ENCODE data around the gene GATA3. TPM values are rescaled to one million over a fixed set of nuclear protein-coding genes. Genes with fewer than 3 reads are reported as not detected.
A peak's percentile ranks its signal among the peaks of the same experiment; 100 is the strongest.

GATA3 gene
- total and polyA plus RNA-seq, 7 experiments from 2014 or later = 24.0 to 60.1 (median 33.4) TPM

DNA sequence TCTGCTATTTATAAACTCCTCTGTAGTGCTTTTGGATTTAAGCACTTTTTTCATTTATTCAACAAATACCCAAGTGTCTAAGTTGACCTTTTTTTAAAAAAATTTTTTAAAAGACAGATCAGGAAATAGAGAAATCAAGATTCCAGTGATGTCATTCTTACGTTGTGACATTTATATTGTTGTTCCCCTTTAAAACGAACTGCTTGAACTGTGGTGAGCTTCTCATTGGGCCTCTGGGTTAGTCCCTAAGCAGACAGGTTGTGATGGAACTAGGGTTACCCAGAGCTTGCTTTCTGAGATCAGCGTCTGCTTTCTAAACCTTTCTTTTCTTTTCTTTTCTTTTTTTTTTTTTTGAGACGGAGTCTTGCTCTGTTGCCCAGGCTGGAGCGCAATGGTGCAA is 22.4 kb downstream of the GATA3 start:
- H3K36me3 ChIP-seq (ENCODE audit: control insufficient read depth in 2 of 3, insufficient read depth in 3 of 3, low read length in 3 of 3) = peaks cover 7 to 56% (median 19%) of the 10 kb centered on the region in 3 experiments
- H3K4me1 ChIP-seq (ENCODE audit: control insufficient read depth in 2 of 2, insufficient read depth in 2 of 2, low read length in 2 of 2) = no peaks in the 10 kb centered on the region
- H3K27me3 ChIP-seq (ENCODE audit: control insufficient read depth in 2 of 2, insufficient read depth in 2 of 2, low read length in 2 of 2) = no peaks in the 10 kb centered on the region
- no peak overlapping the region for H3K27ac ChIP-seq (ENCODE audit: low read depth, low read length)
- CTCF ChIA-PET = no interaction called here
- Mint-ChIP-seq H3K27me3 (no peaks in the 10 kb centered on the region), H3K36me3 (peaks cover 20 to 60% (median 39%) of the 10 kb centered on the region in 5 donors), H3K4me1 (peaks cover 15 to 29% (median 25%) of the 10 kb centered on the region in 7 donors), H3K9me3 (no peaks in the 10 kb centered on the region), H3K27ac (no peak overlapping the region), H3K4me3 (no peak overlapping the region)
- intact Hi-C loops (cut with micrococcal nuclease) = no loop called here
- POLR2A ChIA-PET = interaction anchor here (0.6 kb wide), 2 partner anchors 10 to 523 kb away, joined by 3 to 4 read pairs; no protein-coding TSS in a partner anchor
- ATAC-seq = no peak
- no peaks in the 10 kb centered on the region for H3K9me3 ChIP-seq (ENCODE audit: control insufficient read depth in 2 of 3, low read length in 3 of 3)
- peak in 1 of 9 donors; percentile 9 for DNase-seq
- H3K4me3 ChIP-seq (ENCODE audit: low read length) = no peak overlapping the region

- intact Hi-C loops (cut with micrococcal nuclease) = no loop called here
- ATAC-seq = no peak
- ChIA-PET CTCF (no interaction called here), POLR2A (interaction anchor here (1.1 kb wide), 1 partner anchor 19 kb away, joined by 3 read pairs; no protein-coding TSS in a partner anchor)
- H3K27ac ChIP-seq (ENCODE audit: low read depth, low read length) = no peak overlapping the region
- H3K4me1 Mint-ChIP-seq = peaks cover 7 to 21% (median 17%) of the 10 kb centered on the region in 7 donors
- H3K27me3 Mint-ChIP-seq = no peaks in the 10 kb centered on the region
- no peak for DNase-seq
- H3K4me3 Mint-ChIP-seq = no peak overlapping the region
- H3K9me3 Mint-ChIP-seq = no peaks in the 10 kb centered on the region
- peaks cover 6 to 47% (median 10%) of the 10 kb centered on the region in 3 experiments for H3K36me3 ChIP-seq (ENCODE audit: control insufficient read depth in 2 of 3, insufficient read depth in 3 of 3, low read length in 3 of 3)
- no peaks in the 10 kb centered on the region for H3K27me3 ChIP-seq (ENCODE audit: control insufficient read depth in 2 of 2, insufficient read depth in 2 of 2, low read length in 2 of 2)
- H3K36me3 Mint-ChIP-seq = peaks cover 13 to 59% (median 34%) of the 10 kb centered on the region in 5 donors
- no peak overlapping the region for H3K27ac Mint-ChIP-seq
- H3K4me1 ChIP-seq (ENCODE audit: control insufficient read depth in 2 of 2, insufficient read depth in 2 of 2, low read length in 2 of 2) = no peaks in the 10 kb centered on the region
- no peak overlapping the region for H3K4me3 ChIP-seq (ENCODE audit: low read length)
- no peaks in the 10 kb centered on the region for H3K9me3 ChIP-seq (ENCODE audit: control insufficient read depth in 2 of 3, low read length in 3 of 3)
Measured at GRCh38 chr10:8078027-8078426, 23.5 kb downstream of the GATA3 start.

GRCh38 chr10:8079126-8079525 is 24.6 kb downstream of the GATA3 start:
- no peaks in the 10 kb centered on the region for H3K4me1 ChIP-seq (ENCODE audit: control insufficient read depth in 2 of 2, insufficient read depth in 2 of 2, low read length in 2 of 2)
- no peak overlapping the region for H3K27ac ChIP-seq (ENCODE audit: low read depth, low read length)
- H3K36me3 ChIP-seq (ENCODE audit: control insufficient read depth in 2 of 3, insufficient read depth in 3 of 3, low read length in 3 of 3) = peaks cover under 1 to 36% (median 2%) of the 10 kb centered on the region in 3 experiments
- ChIA-PET CTCF (interaction anchor here (0.7 kb wide), 1 partner anchor 29 kb away, joined by 4 read pairs; no protein-coding TSS in a partner anchor), POLR2A (no interaction called here)
- H3K4me3 ChIP-seq (ENCODE audit: low read length) = no peak overlapping the region
- H3K9me3 Mint-ChIP-seq = no peaks in the 10 kb centered on the region
- H3K4me1 Mint-ChIP-seq = peaks cover 6 to 14% (median 8%) of the 10 kb centered on the region in 7 donors
- H3K27ac Mint-ChIP-seq = no peak overlapping the region
- H3K4me3 Mint-ChIP-seq = no peak overlapping the region
- H3K27me3 ChIP-seq (ENCODE audit: control insufficient read depth in 2 of 2, insufficient read depth in 2 of 2, low read length in 2 of 2) = no peaks in the 10 kb centered on the region
- intact Hi-C loops (cut with micrococcal nuclease) = no loop called here
- no peaks in the 10 kb centered on the region for H3K27me3 Mint-ChIP-seq
- peaks cover 10 to 55% (median 28%) of the 10 kb centered on the region in 5 donors for H3K36me3 Mint-ChIP-seq
- ATAC-seq (no peak), DNase-seq (no peak)
- H3K9me3 ChIP-seq (ENCODE audit: control insufficient read depth in 2 of 3, low read length in 3 of 3) = no peaks in the 10 kb centered on the region

DNA sequence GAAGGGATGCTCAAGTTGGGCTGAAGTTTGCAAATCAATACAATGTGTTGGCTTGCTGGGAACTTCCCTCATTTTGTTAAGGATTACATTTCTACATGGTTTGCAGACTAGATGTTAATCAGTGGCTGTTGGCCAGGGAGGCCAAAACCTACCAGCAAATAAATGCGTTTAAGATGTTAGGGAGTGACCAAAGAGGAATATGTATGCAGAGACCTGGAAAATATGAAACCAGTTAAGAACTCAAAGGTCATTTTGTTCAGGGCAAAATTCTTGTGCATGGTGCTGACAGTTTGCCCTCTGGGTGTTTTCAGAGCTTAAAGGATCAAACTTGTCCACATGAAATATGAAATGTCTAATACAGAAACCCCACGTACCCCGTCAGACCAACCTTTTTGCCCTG is 30.3 kb downstream of the GATA3 start:
- Histone ChIP-seq H3K9me3 (ENCODE audit: control insufficient read depth in 2 of 3, low read length in 3 of 3) (no peaks in the 10 kb centered on the region), H3K27me3 (ENCODE audit: control insufficient read depth in 2 of 2, insufficient read depth in 2 of 2, low read length in 2 of 2) (no peaks in the 10 kb centered on the region), H3K4me1 (ENCODE audit: control insufficient read depth in 2 of 2, insufficient read depth in 2 of 2, low read length in 2 of 2) (peaks cover 11 to 19% of the 10 kb centered on the region in 2 donors), H3K4me3 (ENCODE audit: low read length) (no peak overlapping the region), H3K36me3 (ENCODE audit: control insufficient read depth in 2 of 3, insufficient read depth in 3 of 3, low read length in 3 of 3) (peaks cover 0 to 13% (median 0%) of the 10 kb centered on the region in 3 experiments), H3K27ac (ENCODE audit: low read depth, low read length) (no peak overlapping the region)
- ATAC-seq (no peak), DNase-seq (no peak)
- intact Hi-C loops (cut with micrococcal nuclease) = loop anchor here in 1 of 2 donors (5.0 kb wide), 1 partner anchor 48 kb away; no protein-coding TSS in a partner anchor
- CTCF ChIA-PET = no interaction called here
- Mint-ChIP-seq H3K9me3 (peaks cover 0 to 4% (median 0%) of the 10 kb centered on the region in 11 donors), H3K27me3 (no peaks in the 10 kb centered on the region), H3K4me1 (peaks cover 0 to 27% (median 22%) of the 10 kb centered on the region in 7 donors), H3K4me3 (no peak overlapping the region), H3K36me3 (peaks cover 6 to 42% (median 34%) of the 10 kb centered on the region in 5 donors), H3K27ac (no peak overlapping the region)
- POLR2A ChIA-PET = no interaction called here

DNA sequence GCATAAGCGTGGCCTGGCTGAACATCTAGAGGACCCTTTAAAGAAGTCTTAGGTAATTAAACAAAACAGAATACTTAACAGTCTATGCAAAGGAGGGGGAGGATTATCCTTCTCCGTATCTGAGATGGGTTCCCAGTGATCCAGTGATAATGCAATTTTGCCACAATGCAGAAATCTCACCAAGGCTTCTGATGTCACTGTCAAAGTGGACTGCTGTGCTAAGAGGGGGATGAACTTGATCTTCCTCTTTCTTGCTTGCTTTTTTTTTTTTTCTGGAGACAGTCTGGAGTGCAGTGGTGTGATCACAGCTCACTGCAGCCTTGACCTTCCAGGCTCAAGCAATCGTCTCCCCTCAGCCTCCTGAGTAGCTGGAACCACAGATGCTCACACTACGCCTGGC is 30.8 kb downstream of the GATA3 start:
- peaks cover 11 to 19% of the 10 kb centered on the region in 2 donors for H3K4me1 ChIP-seq (ENCODE audit: control insufficient read depth in 2 of 2, insufficient read depth in 2 of 2, low read length in 2 of 2)
- peaks cover 0 to 4% (median 0%) of the 10 kb centered on the region in 11 donors for H3K9me3 Mint-ChIP-seq
- intact Hi-C loops (cut with micrococcal nuclease) = loop anchor here in 1 of 2 donors (5.0 kb wide), 1 partner anchor 47 kb away; no protein-coding TSS in a partner anchor
- no peak overlapping the region for H3K27ac Mint-ChIP-seq
- no peaks in the 10 kb centered on the region for H3K27me3 Mint-ChIP-seq
- ChIA-PET CTCF (no interaction called here), POLR2A (no interaction called here)
- H3K9me3 ChIP-seq (ENCODE audit: control insufficient read depth in 2 of 3, low read length in 3 of 3) = no peaks in the 10 kb centered on the region
- H3K36me3 Mint-ChIP-seq = peaks cover 6 to 43% (median 34%) of the 10 kb centered on the region in 5 donors
- H3K27ac ChIP-seq (ENCODE audit: low read depth, low read length) = no peak overlapping the region
- ATAC-seq (no peak), DNase-seq (no peak)
- H3K36me3 ChIP-seq (ENCODE audit: control insufficient read depth in 2 of 3, insufficient read depth in 3 of 3, low read length in 3 of 3) = peaks cover 0 to 13% (median 0%) of the 10 kb centered on the region in 3 experiments
- peaks cover 0 to 29% (median 22%) of the 10 kb centered on the region in 7 donors for H3K4me1 Mint-ChIP-seq
- H3K27me3 ChIP-seq (ENCODE audit: control insufficient read depth in 2 of 2, insufficient read depth in 2 of 2, low read length in 2 of 2) = no peaks in the 10 kb centered on the region
- H3K4me3 Mint-ChIP-seq = no peak overlapping the region
- H3K4me3 ChIP-seq (ENCODE audit: low read length) = no peak overlapping the region

DNA sequence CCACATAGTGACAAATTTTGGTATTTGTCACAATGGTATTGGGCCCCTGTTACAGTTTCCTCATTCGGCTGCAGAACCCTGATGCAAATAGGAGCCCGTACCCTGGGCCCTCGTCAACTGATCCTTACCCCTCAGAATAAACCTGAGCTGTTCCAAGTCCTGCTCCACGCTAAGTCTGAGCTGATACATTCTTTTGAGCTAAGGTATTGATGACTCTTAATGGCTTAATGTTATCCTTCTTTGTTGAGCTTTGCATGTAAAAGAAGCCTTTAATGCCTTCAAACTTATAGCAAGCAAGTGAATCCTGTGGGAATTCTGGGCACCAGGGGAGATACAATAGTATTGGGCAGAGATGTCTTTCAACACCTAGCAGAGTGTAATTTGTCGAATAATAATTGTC is 31.8 kb downstream of the GATA3 start:
- no peak for ATAC-seq
- Histone ChIP-seq H3K4me1 (ENCODE audit: control insufficient read depth in 2 of 2, insufficient read depth in 2 of 2, low read length in 2 of 2) (peaks cover 11 to 19% of the 10 kb centered on the region in 2 donors), H3K27me3 (ENCODE audit: control insufficient read depth in 2 of 2, insufficient read depth in 2 of 2, low read length in 2 of 2) (no peaks in the 10 kb centered on the region), H3K9me3 (ENCODE audit: control insufficient read depth in 2 of 3, low read length in 3 of 3) (no peaks in the 10 kb centered on the region), H3K36me3 (ENCODE audit: control insufficient read depth in 2 of 3, insufficient read depth in 3 of 3, low read length in 3 of 3) (peaks cover 0 to 4% (median 0%) of the 10 kb centered on the region in 3 experiments), H3K4me3 (ENCODE audit: low read length) (no peak overlapping the region), H3K27ac (ENCODE audit: low read depth, low read length) (no peak overlapping the region)
- Mint-ChIP-seq H3K4me3 (no peak overlapping the region), H3K9me3 (peaks cover 0 to 8% (median 0%) of the 10 kb centered on the region in 11 donors), H3K27me3 (no peaks in the 10 kb centered on the region), H3K36me3 (peaks cover under 1 to 40% (median 25%) of the 10 kb centered on the region in 5 donors), H3K27ac (no peak overlapping the region), H3K4me1 (peaks cover 0 to 35% (median 22%) of the 10 kb centered on the region in 7 donors)
- POLR2A ChIA-PET = no interaction called here
- CTCF ChIA-PET = interaction anchor here (1.1 kb wide), 1 partner anchor 11 kb away, joined by 3 read pairs; no protein-coding TSS in a partner anchor
- no peak for DNase-seq
- intact Hi-C loops (cut with micrococcal nuclease) = loop anchor here in 1 of 2 donors (5.0 kb wide), 1 partner anchor 46 kb away; no protein-coding TSS in a partner anchor
